ENCODE measurements around the gene CARS2.

DNA sequence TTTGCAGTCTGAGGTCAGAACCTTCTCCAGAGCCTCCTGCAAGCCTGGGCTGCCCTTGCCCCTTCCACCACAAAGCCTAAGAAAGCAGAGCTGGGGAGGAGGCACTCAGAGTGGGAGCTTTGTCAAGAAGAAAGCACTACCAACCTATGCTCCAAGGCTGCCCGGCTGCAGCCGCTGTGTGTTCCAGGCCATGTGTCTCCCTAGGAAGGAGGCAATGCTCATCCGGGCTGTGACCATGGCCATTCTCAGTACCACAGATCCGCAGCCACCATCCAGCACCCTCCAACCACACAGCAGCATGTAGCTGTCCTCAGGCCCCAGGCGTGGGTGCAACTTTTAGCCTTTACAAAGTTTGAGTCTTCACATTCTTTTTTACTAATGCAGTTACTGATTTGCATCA, 22.0 kb downstream of the CARS2 start:
- TF ChIP-seq POLR2AphosphoS5 (IDR thresholded peaks at IDR 0.05; ENCODE audit: borderline replicate concordance, low read depth, low read length) (no peak), EZH2 (IDR thresholded peaks at IDR 0.05) (no peak)

All from SK-N-MC (cell line).